ENCODE data around the gene GRM7.

Gene GRM7

DNA sequence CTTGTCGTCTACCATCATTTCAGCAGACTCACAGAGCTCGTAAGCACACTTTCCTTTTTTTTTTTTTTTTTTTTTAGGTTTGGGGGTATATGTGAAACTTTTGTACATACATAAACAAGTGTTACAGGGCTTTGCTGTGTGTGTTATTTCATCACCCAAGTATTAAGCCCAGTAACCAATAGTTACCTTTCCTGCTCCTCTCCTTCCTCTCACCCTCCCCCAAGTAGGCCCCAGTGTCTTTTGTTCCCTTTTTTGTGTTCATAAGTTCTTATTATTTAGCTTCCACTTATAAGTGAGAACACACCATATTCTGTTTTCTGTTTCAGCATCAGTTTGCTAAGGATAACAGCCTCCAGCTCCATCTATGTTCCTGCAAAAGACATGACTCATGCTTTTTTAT is 746.8 kb downstream of the GRM7 start:
- DNase-seq = no peak

DNA sequence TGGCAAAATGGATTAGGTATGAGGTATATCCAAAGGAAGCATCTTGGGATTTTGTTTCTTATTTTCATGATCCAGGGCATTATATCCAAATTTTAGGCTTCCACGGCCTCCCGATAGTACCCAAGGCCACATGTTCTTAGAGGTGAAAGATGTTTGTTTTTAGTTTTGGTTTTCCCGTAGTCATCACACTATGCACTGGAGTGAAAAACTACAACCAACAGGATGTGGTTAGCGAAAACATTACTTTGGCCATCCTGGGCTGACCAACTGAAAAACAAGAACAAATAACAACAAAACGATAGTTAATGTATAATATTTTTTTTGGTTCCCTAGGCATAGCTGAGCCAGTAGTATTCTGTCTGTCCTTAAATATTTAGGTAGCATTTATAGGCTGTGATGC is 749.7 kb downstream of the GRM7 start:
- DNase-seq = no peak

DNA sequence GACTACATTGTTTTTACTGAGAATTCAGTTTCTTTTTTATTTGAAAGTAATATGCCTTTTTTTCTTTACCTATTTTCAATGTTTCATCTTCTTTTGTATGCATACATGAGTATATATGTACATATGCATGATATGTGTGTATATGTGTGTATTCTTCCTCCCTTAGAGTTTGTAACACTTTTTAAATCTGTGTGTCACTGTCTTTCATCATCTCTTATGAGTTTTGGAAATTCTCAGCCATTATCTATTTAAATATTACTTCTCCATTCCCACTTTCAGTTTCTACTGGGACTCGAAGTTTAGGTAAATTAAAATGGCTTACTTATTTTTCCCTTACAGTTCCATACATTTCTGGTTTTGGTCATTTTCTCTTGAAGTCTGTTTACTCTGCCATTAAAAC is 754.1 kb downstream of the GRM7 start:
- DNase-seq = no peak

GRCh38 chr3:7618606-7619005 is 757.7 kb downstream of the GRM7 start:
- no peak for DNase-seq

DNA sequence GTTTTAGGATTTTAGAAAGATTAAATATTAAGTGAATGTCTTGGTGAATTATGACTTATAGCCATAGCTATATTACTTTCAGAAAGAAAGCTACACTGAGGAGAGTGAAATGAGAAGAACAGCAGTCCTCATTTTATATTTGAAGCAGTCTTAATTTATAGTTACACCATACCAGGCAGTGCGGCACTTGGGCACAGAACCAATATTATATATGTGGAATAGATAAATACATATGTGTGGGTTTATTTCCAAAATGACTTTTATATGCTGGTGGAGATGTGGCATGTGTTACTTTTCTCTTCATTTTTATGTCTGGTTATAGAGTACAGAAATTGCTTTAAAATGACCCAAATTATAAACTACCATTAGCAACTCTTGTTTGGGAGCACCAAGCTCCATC is 759.5 kb downstream of the GRM7 start:
- no peak for DNase-seq

DNA sequence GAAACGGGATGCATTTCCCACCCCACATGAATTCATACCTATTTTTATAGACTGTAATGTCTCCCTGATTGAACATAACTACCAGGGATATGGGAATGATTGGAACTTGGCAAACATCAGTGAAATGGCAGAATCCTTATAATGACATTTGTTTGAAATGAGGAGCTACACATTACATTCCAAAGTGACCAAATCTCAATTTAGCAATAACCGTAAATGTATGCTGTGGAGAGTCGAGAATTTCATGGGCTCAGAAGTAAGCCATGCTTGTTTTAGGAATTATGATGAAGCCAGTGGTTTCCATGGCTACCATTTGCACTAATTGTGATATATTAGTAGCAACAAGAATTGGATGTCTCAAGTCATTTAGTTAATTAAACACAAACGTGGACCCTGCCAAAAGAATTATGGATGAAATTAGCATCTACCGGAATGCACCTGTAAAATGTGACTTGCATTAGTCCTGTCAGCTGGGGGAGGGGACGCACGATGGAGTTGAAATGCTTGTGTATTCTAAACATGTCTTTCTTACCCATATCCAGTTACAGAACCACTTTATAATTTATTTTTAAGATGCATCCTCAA is 760.2 kb downstream of the GRM7 start:
- DNase-seq = no peak

- DNase-seq = no peak
Measured at GRCh38 chr3:7621651-7622050, 760.7 kb downstream of the GRM7 start.

- DNase-seq = no peak
Measured at GRCh38 chr3:7625021-7625420, 764.1 kb downstream of the GRM7 start.

DNA sequence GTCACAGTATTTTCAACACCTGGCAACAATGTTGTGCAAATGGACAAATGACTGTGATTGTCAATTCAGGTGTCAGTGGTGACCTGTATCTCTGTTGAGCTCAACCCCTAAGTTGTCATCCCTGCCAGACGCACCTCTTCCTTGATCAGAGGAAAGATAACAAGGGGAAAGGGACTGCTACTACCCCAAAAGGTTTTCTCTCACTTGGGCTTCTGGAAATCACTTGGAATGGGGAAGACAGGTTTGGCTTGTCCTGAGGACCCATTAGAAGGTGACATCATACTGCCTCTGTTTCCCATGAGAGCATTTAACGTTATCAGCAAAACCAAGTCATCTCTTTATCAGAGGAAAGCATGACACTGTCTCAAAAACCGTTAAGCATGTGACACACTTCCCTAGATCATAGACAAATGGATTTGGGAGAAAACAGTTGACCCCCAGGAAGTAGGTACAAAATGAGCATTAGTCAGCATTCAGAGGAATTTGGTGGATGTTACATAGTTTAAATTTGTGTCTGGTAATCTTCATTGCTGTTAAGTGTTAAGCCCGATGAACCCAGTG is 769.5 kb downstream of the GRM7 start:
- no peak for DNase-seq

DNA sequence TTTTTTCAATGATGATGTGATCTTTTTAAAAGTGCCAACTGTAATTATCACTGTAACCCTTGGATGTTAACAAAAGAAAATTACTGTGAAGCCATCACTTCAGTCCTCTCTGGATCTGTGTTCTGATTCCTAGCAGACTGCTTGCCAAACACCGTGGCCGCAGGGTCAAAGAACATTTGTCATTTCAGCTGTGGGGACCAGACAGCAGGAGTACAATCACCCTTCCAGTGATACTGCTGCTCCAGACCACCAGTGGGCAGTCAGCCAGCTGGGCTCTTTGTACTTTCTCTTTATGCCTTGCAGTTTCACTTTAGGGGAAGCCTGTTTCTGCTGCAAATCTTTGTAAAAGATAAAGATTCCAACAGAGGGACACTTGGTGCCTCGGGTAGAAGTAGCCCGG is 770.0 kb downstream of the GRM7 start:
- no peak for DNase-seq

DNA sequence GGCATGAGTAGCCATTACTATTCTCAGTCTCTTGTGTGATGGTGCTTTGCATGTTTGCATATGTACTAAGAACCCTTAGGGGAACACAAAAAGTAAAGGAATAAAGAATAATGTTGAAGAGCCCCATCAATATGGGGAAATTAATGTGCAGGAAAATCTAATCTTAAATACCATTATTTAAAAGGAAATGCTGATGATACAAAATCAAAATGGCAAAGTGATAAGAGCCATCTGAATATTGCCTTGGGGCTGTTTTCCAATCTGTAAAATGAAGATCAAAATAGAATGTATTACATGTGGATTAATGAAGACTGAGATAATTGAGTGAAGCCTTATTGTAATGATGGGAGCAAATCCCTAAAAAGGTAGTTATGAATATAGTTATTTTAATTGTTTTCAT is 771.4 kb downstream of the GRM7 start:
- no peak for DNase-seq

- no peak for DNase-seq
Measured at GRCh38 chr3:7637694-7638093, 776.8 kb downstream of the GRM7 start.

- DNase-seq = no peak
Measured at GRCh38 chr3:7638103-7638502, 777.2 kb downstream of the GRM7 start.

DNA sequence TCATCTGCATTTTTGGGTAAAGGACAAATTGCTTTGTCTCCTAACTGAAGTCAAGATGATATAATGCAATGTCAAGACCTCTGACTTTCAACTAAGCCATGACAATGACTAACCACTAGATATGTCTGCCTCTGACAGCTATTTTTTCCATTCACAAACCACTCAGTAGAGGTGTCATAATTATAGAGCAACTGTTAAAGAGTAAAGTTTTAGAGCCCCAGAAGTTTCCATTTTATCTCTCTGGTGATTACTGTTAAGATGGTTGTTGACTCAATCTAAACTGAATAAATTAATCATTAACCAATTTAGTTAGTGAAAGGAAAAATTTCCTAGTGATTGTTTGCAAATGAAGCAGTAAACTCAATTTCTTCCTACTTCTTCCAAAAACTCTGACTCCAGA is 779.9 kb downstream of the GRM7 start:
- DNase-seq = no peak

GRCh38 chr3:7646851-7647250 is 785.9 kb downstream of the GRM7 start:
- DNase-seq = no peak

DNA sequence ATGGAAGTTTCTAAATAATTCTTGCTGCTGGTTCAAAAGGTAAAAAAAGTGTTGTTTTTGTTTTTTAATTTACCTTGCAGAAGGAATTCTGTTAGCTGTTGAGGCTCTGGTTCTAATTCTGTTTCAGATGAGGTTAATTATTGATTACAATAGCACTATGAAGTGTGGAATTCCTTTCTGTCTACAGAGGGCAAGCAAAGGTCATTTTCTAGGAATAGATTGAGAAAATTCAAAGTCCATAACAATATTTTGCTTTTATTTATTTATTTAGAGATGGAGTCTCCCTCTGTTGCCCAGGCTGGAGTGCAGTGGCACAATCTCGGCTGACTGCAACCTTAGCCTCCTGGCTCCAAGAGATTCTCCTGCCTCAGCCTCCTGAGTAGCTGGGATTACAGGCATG is 789.6 kb downstream of the GRM7 start:
- DNase-seq = no peak

GRCh38 chr3:7651274-7651673 is 790.4 kb downstream of the GRM7 start:
- DNase-seq = no peak

- no peak for DNase-seq
Measured at GRCh38 chr3:7657214-7658112, 796.5 kb downstream of the GRM7 start.

GRCh38 chr3:7658294-7658693 is 797.4 kb downstream of the GRM7 start:
- no peak for DNase-seq

DNA sequence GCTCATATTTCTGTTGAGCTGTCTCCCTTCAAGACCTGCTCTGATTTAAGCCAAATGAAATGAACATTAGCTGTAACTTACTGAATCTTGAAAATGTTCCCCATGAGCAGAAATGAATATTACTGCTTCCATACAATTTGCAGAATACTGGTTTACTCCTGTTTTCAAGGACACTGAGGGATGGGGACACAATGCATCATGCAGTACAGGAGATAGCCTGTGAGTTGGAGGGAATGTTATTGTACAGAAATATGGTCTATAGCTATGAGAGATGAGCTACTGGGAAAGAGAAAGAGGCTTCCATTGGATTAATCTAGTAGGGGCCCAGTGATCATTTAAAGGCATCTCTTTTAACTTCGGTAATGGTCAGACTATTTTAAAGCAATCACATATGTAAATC is 798.2 kb downstream of the GRM7 start:
- no peak for DNase-seq

- no peak for DNase-seq
Measured at GRCh38 chr3:7663771-7664170, 802.9 kb downstream of the GRM7 start.

GRCh38 chr3:7667774-7668173 is 806.9 kb downstream of the GRM7 start:
- peak; percentile 63 for DNase-seq

DNA sequence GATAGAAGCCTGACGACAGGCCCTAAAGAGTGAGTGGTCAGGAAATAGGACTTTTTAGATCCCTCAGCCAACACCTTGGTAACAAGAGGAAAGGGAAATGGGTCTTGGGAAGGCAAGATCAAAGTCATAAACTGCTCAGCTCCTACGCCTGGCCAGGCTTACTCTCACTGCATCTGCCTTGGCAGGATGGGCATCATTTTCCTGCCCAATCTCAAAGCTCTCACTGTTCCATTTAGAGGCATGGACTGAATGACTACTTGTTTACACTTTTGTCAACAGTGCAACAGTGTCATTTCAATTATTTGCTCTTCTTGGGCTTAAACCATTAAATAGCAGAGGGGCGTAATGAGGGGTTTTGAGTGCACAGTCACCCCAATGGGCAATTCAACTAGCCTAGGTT is 808.7 kb downstream of the GRM7 start:
- DNase-seq = no peak

- no peak for DNase-seq
Measured at GRCh38 chr3:7678521-7678920, 817.6 kb downstream of the GRM7 start.

All from NCI-H748 treated with DMSO at 0.1 percent for 48 hours (cell line).